B cell (primary cell): ENCODE results near the gene CTNNA2. TPM values are rescaled to one million over a fixed set of nuclear protein-coding genes. Genes with fewer than 3 reads are reported as not detected.

Experiments used
- ATAC-seq: fragments of 200-7000 bp; cut with Tn5 transposase; one replicate; pipeline ENCODE4 v1.10.0; 2021; ENCODE audit warnings: low read depth, mild to moderate bottlenecking, moderate number of reproducible peaks, moderate library complexity
- CTCF ChIA-PET: fragments of 350-600 bp; sonication (Branson Sonifier 250); formaldehyde crosslinking; loops from one replicate; lab custom pipeline; 2021; ENCODE audit warnings: antibody characterized with exemption, inconsistent platforms; lab: Charles Lee
- POLR2A ChIA-PET: fragments of 350-600 bp; sonication (Branson Sonifier 250); formaldehyde crosslinking; loops from one replicate; lab custom pipeline; 2021; ENCODE audit warnings: antibody characterized with exemption; lab: Charles Lee
- DNase-seq: peaks from one replicate; pipeline ENCODE4 v3.0.0; 2013
- H2AFZ ChIP-seq: 2 replicates; pipeline ENCODE4 v1.6.1; 2012; ENCODE audit warnings: mild to moderate bottlenecking, low read depth, low read length; ENCODE audit not compliant: insufficient read depth, poor library complexity, severe bottlenecking
- H3K27ac ChIP-seq, 2 donors: 1 replicate in 1 of 2; 2 replicates in 1 of 2; pipeline ENCODE4 v1.5.1; 2012 to 2013; ENCODE audit warnings: low read length in 2 of 2, mild to moderate bottlenecking in 2 of 2, moderate library complexity in 1 of 2
- H3K27me3 ChIP-seq, 4 experiments: fragments of 200-600 bp in 1 of 4; sonication (generic) in 1 of 4; replicated peaks in 1 of 4; 1 replicate in 2 of 4; 2 replicates in 2 of 4; pipeline versions ENCODE4 v1.6.1 to v1.7.0; 2013 to 2016; ENCODE audit warnings: low read length in 3 of 4, mild to moderate bottlenecking in 2 of 4, mixed read lengths in 1 of 4, moderate library complexity in 1 of 4; ENCODE audit not compliant: insufficient read depth in 4 of 4, control insufficient read depth in 3 of 4; ENCODE audit errors: control extremely low read depth in 1 of 4
- H3K36me3 ChIP-seq, 2 experiments: replicated peaks in 1 of 2; 1 replicate in 1 of 2; 2 replicates in 1 of 2; pipeline versions ENCODE4 v1.6.1 to v1.7.1; 2013; ENCODE audit warnings: low read length in 1 of 2; ENCODE audit not compliant: insufficient read depth in 2 of 2, control insufficient read depth in 1 of 2; ENCODE audit errors: control extremely low read depth in 1 of 2, extremely low read depth in 1 of 2
- H3K4me1 ChIP-seq, 2 donors: fragments of 200-600 bp in 1 of 2; sonication (generic) in 1 of 2; 1 replicate in 1 of 2; 2 replicates in 1 of 2; pipeline versions ENCODE4 v1.5.1 to v1.6.1; 2013 to 2017; ENCODE audit warnings: low read length in 2 of 2; ENCODE audit not compliant: control insufficient read depth in 2 of 2, insufficient read depth in 2 of 2
- H3K4me2 ChIP-seq: replicated peaks from 2 replicates; pipeline ENCODE3; 2012; ENCODE audit warnings: mild to moderate bottlenecking, low read depth, low read length; ENCODE audit not compliant: poor library complexity, severe bottlenecking
- H3K4me3 ChIP-seq, 5 experiments: fragments of 200-600 bp in 1 of 5; sonication (generic) in 1 of 5; 1 replicate in 3 of 5; 2 replicates in 2 of 5; pipeline versions ENCODE4 v1.5.1 to v1.7.0; 2011 to 2016; ENCODE audit warnings: low read length in 4 of 5, mild to moderate bottlenecking in 4 of 5, low read depth in 2 of 5, control low read depth in 1 of 5, moderate library complexity in 1 of 5; ENCODE audit not compliant: insufficient read depth in 1 of 5; ENCODE audit errors: control extremely low read depth in 1 of 5, extremely low read depth in 1 of 5
- H3K79me2 ChIP-seq: fragments of 200-600 bp; sonication (generic); one replicate; pipeline ENCODE4 v1.6.0; 2016; ENCODE audit warnings: low read length; ENCODE audit not compliant: control insufficient read depth, insufficient read depth
- H3K9ac ChIP-seq: fragments of 200-600 bp; sonication (generic); 2 replicates; pipeline ENCODE4 v1.6.1; 2017; ENCODE audit warnings: mild to moderate bottlenecking, low read length, moderate library complexity
- H3K9me3 ChIP-seq, 3 donors: one replicate each; pipeline versions ENCODE4 v1.6.1 to v1.7.1; 2013; ENCODE audit warnings: low read length in 2 of 3; ENCODE audit not compliant: control insufficient read depth in 2 of 3, insufficient read depth in 1 of 3; ENCODE audit errors: control extremely low read depth in 1 of 3
- H4K20me1 ChIP-seq: 2 replicates; pipeline ENCODE4 v1.6.0; 2012; ENCODE audit warnings: mild to moderate bottlenecking, low read length; ENCODE audit not compliant: insufficient read depth, control insufficient read depth, poor library complexity, severe bottlenecking
- H3K27ac Mint-ChIP-seq: one replicate; pipeline ENCODE4 v1.8.0; 2021; ENCODE audit warnings: mixed read lengths
- H3K27me3 Mint-ChIP-seq: one replicate; pipeline ENCODE4 v1.8.0; 2021; ENCODE audit warnings: mixed read lengths
- H3K4me1 Mint-ChIP-seq: one replicate; pipeline ENCODE4 v1.8.0; 2021; ENCODE audit warnings: mixed read lengths
- H3K4me3 Mint-ChIP-seq: one replicate; pipeline ENCODE4 v1.8.0; 2021; ENCODE audit warnings: mixed read lengths
- H3K9me3 Mint-ChIP-seq: one replicate; pipeline ENCODE4 v1.8.0; 2022; ENCODE audit warnings: mixed read lengths; ENCODE audit not compliant: insufficient read depth
- EZH2 ChIP-seq: IDR thresholded peaks from 2 replicates; pipeline ENCODE4 v1.6.1; 2012; ENCODE audit warnings: borderline replicate concordance, low read depth, mild to moderate bottlenecking, moderate library complexity, low read length; ENCODE audit not compliant: insufficient read depth, poor library complexity, severe bottlenecking
- WGBS: methylation state at CpG from one replicate; pipeline ENCODE4 v1.1.5; 2013; ENCODE audit warnings: missing lambda C conversion rate; ENCODE audit not compliant: insufficient coverage; 5-methylcytosine and 5-hydroxymethylcytosine counted together
- intact Hi-C: fragments of 100-400 bp; cut with micrococcal nuclease; formaldehyde crosslinking; loops from one replicate; pipeline ENCODE4 v1.10.0; 2022
- polyA plus RNA-seq: library from polyadenylated mRNA; depleted of rRNA; stranded (reverse); fragments of >200 nt; gene quantifications from 2 replicates; pipeline ENCODE4 v1.2.3, GENCODE V29; 2012
- total RNA-seq, 2 donors: library from RNA; stranded (reverse); fragments of 120-200 nt in 1 of 2; gene quantifications; 1 replicate in 1 of 2; 2 replicates in 1 of 2; pipeline versions ENCODE4 v1.2.3 to v1.2.4, GENCODE V29; 2013 to 2022
- TF ChIP-seq, protein P1 (sequence below): fragments of 200-600 bp; IDR thresholded peaks from one replicate; pipeline ENCODE4 v1.8.0; 2022; ENCODE audit warnings: antibody characterized with exemption, mild to moderate bottlenecking

CTNNA2 gene
- total and polyA plus RNA-seq, 2 donors (not counting 1 experiment from before 2014, with no cell fraction given): not detected

DNA sequence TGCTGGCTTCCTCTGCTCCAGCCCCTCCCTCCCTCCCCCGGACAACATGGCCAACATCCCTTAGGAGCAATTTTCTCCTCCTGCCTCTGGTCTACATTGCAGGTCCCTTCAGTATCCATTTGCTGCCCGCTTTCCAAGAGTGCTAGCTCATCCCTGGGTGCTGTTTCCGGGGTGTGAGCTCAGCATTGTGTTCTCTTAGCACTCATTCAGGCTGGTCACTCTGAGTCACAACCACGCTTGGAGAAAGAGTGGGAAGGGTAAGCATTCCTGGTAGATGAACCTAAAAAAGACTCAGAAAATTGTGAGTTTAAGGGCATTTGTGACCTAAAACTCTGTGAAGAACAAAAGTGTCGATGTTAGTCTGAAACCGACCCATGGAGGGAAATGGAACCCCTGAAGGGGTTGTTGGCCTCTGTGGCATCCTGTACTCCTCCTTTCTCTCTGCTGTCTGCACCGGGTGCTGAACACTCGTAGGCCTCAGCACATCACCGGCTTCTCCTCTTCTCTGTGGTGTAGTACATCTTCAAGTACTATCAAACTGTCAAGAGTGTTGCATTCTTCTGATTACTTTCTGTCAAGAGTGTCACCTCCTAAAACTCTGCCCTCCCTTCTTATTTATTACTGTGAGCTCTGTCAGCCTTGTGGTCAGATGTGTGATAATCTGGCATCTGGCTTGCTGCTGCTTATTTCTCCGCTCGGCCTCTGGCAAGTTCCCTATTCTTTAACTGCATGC lies 73.0 kb downstream of the CTNNA2 start:
- CTCF ChIA-PET: no interaction called here
- no peaks in the 10 kb centered on the region for H3K36me3 ChIP-seq
- ATAC-seq: no peak
- no peaks in the 10 kb centered on the region for H3K4me1 ChIP-seq
- H3K4me2 ChIP-seq: no peak overlapping the region
- no peaks in the 10 kb centered on the region for H4K20me1 ChIP-seq
- Mint-ChIP-seq H3K4me3 (no peak overlapping the region), H3K27ac (no peak overlapping the region), H3K27me3 (no peaks in the 10 kb centered on the region), H3K4me1 (no peaks in the 10 kb centered on the region), H3K9me3 (peaks cover 2% of the 10 kb centered on the region)
- POLR2A ChIA-PET: no interaction called here
- no peak for TF ChIP-seq EZH2
- TF ChIP-seq, protein P1, sequence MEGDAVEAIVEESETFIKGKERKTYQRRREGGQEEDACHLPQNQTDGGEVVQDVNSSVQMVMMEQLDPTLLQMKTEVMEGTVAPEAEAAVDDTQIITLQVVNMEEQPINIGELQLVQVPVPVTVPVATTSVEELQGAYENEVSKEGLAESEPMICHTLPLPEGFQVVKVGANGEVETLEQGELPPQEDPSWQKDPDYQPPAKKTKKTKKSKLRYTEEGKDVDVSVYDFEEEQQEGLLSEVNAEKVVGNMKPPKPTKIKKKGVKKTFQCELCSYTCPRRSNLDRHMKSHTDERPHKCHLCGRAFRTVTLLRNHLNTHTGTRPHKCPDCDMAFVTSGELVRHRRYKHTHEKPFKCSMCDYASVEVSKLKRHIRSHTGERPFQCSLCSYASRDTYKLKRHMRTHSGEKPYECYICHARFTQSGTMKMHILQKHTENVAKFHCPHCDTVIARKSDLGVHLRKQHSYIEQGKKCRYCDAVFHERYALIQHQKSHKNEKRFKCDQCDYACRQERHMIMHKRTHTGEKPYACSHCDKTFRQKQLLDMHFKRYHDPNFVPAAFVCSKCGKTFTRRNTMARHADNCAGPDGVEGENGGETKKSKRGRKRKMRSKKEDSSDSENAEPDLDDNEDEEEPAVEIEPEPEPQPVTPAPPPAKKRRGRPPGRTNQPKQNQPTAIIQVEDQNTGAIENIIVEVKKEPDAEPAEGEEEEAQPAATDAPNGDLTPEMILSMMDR: no peak
- no peak overlapping the region for H3K27ac ChIP-seq
- intact Hi-C loops: no loop called here
- H3K9ac ChIP-seq: no peak overlapping the region
- no peaks in the 10 kb centered on the region for H3K79me2 ChIP-seq
- no peak overlapping the region for H3K4me3 ChIP-seq
- WGBS: 59% methylated on average over 6 of the region's 11 CpGs
- H2AFZ ChIP-seq: no peak overlapping the region
- no peaks in the 10 kb centered on the region for H3K27me3 ChIP-seq
- DNase-seq: no peak
- H3K9me3 ChIP-seq: peaks cover 0 to 6% (median 0%) of the 10 kb centered on the region in 3 donors

DNA sequence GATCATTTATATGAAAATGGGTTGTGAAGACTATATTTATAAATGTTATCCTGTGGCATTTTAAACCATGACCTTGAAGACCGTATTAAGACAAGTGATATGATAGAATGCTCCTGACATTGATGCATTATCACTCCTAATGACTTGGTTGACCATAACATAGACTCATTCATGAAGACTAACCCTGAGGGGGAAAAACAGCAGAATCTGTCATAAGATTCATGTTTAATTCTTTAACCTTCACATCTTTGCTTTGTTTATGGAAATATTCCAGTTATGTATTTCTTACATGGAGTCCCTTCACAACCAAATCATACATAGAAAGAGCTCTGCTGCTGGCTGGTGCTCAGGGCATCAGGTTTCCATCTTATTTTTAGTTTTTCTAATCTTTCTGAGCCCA lies 78.4 kb downstream of the CTNNA2 start:
- Histone ChIP-seq H3K4me3 (no peak overlapping the region), H3K36me3 (no peaks in the 10 kb centered on the region), H3K4me1 (no peaks in the 10 kb centered on the region), H3K9me3 (peaks cover 0 to 1% (median 0%) of the 10 kb centered on the region in 3 donors), H2AFZ (no peak overlapping the region), H3K9ac (no peak overlapping the region), H4K20me1 (no peaks in the 10 kb centered on the region), H3K4me2 (no peak overlapping the region), H3K27ac (no peak overlapping the region), H3K79me2 (no peaks in the 10 kb centered on the region), H3K27me3 (no peaks in the 10 kb centered on the region)
- Mint-ChIP-seq H3K27ac (no peak overlapping the region), H3K4me1 (no peaks in the 10 kb centered on the region), H3K4me3 (no peak overlapping the region), H3K27me3 (no peaks in the 10 kb centered on the region), H3K9me3 (peaks cover 2% of the 10 kb centered on the region)
- no peak for ATAC-seq
- CTCF ChIA-PET: no interaction called here
- WGBS: no CpG with 5 or more reads among the region's 1 CpG
- intact Hi-C loops: no loop called here
- TF ChIP-seq EZH2: no peak
- TF ChIP-seq, protein P1: no peak
- no peak for DNase-seq
- POLR2A ChIA-PET: no interaction called here
